Measurements from ENCODE around the gene DNM3.

GRCh38 chr1:172391976-172392375 lies 550.7 kb downstream of the DNM3 start:
- TF ChIP-seq, protein P1, sequence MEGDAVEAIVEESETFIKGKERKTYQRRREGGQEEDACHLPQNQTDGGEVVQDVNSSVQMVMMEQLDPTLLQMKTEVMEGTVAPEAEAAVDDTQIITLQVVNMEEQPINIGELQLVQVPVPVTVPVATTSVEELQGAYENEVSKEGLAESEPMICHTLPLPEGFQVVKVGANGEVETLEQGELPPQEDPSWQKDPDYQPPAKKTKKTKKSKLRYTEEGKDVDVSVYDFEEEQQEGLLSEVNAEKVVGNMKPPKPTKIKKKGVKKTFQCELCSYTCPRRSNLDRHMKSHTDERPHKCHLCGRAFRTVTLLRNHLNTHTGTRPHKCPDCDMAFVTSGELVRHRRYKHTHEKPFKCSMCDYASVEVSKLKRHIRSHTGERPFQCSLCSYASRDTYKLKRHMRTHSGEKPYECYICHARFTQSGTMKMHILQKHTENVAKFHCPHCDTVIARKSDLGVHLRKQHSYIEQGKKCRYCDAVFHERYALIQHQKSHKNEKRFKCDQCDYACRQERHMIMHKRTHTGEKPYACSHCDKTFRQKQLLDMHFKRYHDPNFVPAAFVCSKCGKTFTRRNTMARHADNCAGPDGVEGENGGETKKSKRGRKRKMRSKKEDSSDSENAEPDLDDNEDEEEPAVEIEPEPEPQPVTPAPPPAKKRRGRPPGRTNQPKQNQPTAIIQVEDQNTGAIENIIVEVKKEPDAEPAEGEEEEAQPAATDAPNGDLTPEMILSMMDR (IDR thresholded peaks at IDR 0.05; ENCODE audit: extremely low read depth in 1 of 2, insufficient read depth in 1 of 2, low read depth in 1 of 2, low read length in 2 of 2), result no peak
- TF ChIP-seq MYC (IDR thresholded peaks at IDR 0.05; ENCODE audit: low read depth, low read length), result no peak
- no peak for TF ChIP-seq EZH2 (IDR thresholded peaks at IDR 0.05; ENCODE audit: borderline replicate concordance, low read depth, low read length, severe bottlenecking)
- TF ChIP-seq JUN (IDR thresholded peaks at IDR 0.05; ENCODE audit: borderline replicate concordance, insufficient read depth, insufficient read length, low read depth), result no peak
- no peak for TF ChIP-seq POLR2A (IDR thresholded peaks at IDR 0.05; ENCODE audit: low read depth, low read length)
- TF ChIP-seq POLR2AphosphoS5 (IDR thresholded peaks at IDR 0.05; ENCODE audit: insufficient read depth, low read depth, low read length), result no peak
- no peak for TF ChIP-seq GATA2 (IDR thresholded peaks at IDR 0.05; ENCODE audit: insufficient read depth, insufficient read length, low read depth, low read length)
- no peak for TF ChIP-seq MAX (IDR thresholded peaks at IDR 0.05; ENCODE audit: insufficient read depth, insufficient read length)
- TF ChIP-seq FOS (IDR thresholded peaks at IDR 0.05; ENCODE audit: borderline replicate concordance, insufficient read depth, low read length), result no peak
